Sigmoid colon (tissue), 3 donors: ENCODE results near the gene PRMT3.

Experiments
- CTCF ChIP-seq, 4 experiments: fragments of 450-650 bp in 3 of 4; fragments of 200-600 bp in 1 of 4; IDR thresholded peaks; one replicate each; pipeline ENCODE4 v1.5.1; 2016 to 2019; ENCODE audit warnings: antibody characterized with exemption in 4 of 4, mild to moderate bottlenecking in 3 of 4, moderate library complexity in 2 of 4
- POLR2A ChIP-seq, 2 donors: fragments of 450-650 bp; IDR thresholded peaks; one replicate each; pipeline ENCODE4 v1.6.1; 2016; ENCODE audit warnings: antibody characterized with exemption in 2 of 2, mild to moderate bottlenecking in 2 of 2, moderate library complexity in 2 of 2

GRCh38 chr11:20403059-20403458 lies 15.5 kb downstream of the PRMT3 start:
- TF ChIP-seq POLR2A (IDR thresholded peaks at IDR 0.05) (no peak), CTCF (IDR thresholded peaks at IDR 0.05) (no peak)
